NT2/D1 (cell line): ENCODE data around the gene ADAMTS12.
A peak's percentile ranks its signal among the peaks of the same experiment; 100 is the strongest.

Experiments used
- DNase-seq: peaks from one replicate; pipeline ENCODE4 v3.0.0-alpha.2; 2011; ENCODE audit warnings: low read depth, low spot score
- H3K27me3 ChIP-seq: 2 replicates; pipeline ENCODE4 v1.6.0; 2011; ENCODE audit warnings: mild to moderate bottlenecking; ENCODE audit not compliant: insufficient read length, insufficient read depth
- H3K36me3 ChIP-seq: 2 replicates; pipeline ENCODE4 v1.6.1; 2011; ENCODE audit warnings: mild to moderate bottlenecking, low read length, mixed read lengths; ENCODE audit not compliant: insufficient read depth, insufficient read length
- H3K4me1 ChIP-seq: 2 replicates; pipeline ENCODE4 v1.5.1; 2011; ENCODE audit not compliant: insufficient read depth, insufficient read length
- H3K4me3 ChIP-seq: 2 replicates; pipeline ENCODE4 v1.5.1; 2011; ENCODE audit warnings: low read depth; ENCODE audit not compliant: insufficient read length
- H3K9ac ChIP-seq: 2 replicates; pipeline ENCODE4 v1.6.0; 2011; ENCODE audit warnings: low read depth; ENCODE audit not compliant: insufficient read length
- H3K9me3 ChIP-seq: 2 replicates; pipeline ENCODE4 v1.5.1; 2011; ENCODE audit warnings: mild to moderate bottlenecking, low read length; ENCODE audit not compliant: insufficient read depth
- SUZ12 ChIP-seq: IDR thresholded peaks from 2 replicates; pipeline ENCODE4 v1.6.1; 2011; ENCODE audit not compliant: insufficient read length, insufficient read depth; ENCODE audit errors: extremely low read depth
- YY1 ChIP-seq: IDR thresholded peaks from 2 replicates; pipeline ENCODE4 v1.6.1; 2011; ENCODE audit not compliant: insufficient read length, insufficient read depth
- ZNF274 ChIP-seq: IDR thresholded peaks from 2 replicates; pipeline ENCODE4 v1.6.1; 2011; ENCODE audit warnings: mild to moderate bottlenecking, low read depth, low read length

Gene ADAMTS12

GRCh38 chr5:33901156-33901555, 9.4 kb upstream of the ADAMTS12 start:
- no peaks in the 10 kb centered on the region for H3K36me3 ChIP-seq
- no peak for TF ChIP-seq ZNF274
- no peak for TF ChIP-seq YY1
- no peak for TF ChIP-seq SUZ12
- H3K9me3 ChIP-seq = no peaks in the 10 kb centered on the region; the same call in 1 of the 2 replicates
- no peak overlapping the region for H3K4me3 ChIP-seq
- DNase-seq = no peak
- no peaks in the 10 kb centered on the region for H3K4me1 ChIP-seq
- H3K9ac ChIP-seq = no peak overlapping the region
- H3K27me3 ChIP-seq = no peaks in the 10 kb centered on the region

- DNase-seq = no peak
- Histone ChIP-seq H3K9me3 (no peaks in the 10 kb centered on the region), H3K36me3 (no peaks in the 10 kb centered on the region), H3K27me3 (no peaks in the 10 kb centered on the region), H3K9ac (no peak overlapping the region), H3K4me1 (peaks cover 4% of the 10 kb centered on the region), H3K4me3 (no peak overlapping the region)
- no peak for TF ChIP-seq YY1
- TF ChIP-seq ZNF274 = no peak
- TF ChIP-seq SUZ12 = no peak
Observed at GRCh38 chr5:33894566-33894965, 2.8 kb upstream of the ADAMTS12 start.

DNA sequence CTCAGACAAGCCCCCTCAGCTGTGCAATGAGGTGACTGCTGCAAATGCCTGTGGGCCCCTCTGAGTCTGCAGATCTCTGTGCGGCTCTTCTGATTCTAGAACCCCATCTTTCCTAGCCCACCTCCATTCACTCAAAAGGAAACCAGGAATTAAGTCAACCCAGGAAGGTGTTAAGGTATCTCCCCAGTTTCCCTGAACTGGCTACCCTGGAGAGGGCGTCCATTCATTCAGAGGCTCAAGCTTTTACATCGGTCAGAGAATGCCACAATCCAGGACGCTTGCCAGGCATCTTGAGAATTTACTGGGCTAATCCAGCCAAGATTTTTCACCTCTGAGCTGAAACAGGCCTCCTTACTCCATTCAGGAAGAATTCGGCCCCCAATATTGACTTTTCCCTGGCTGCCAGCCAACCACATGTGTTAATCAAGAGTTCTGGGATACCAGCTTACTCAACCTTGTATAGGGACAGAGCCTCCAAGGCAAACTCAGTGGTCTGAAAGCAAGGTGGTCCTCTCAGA, 889 bp upstream of the ADAMTS12 start:
- no peak for TF ChIP-seq SUZ12
- TF ChIP-seq YY1 = no peak
- no peak for TF ChIP-seq ZNF274
- H3K36me3 ChIP-seq = no peaks in the 10 kb centered on the region
- H3K4me3 ChIP-seq = peak overlapping the region; percentile 18
- no peak for DNase-seq
- peak overlapping the region; percentile 64 for H3K9ac ChIP-seq
- H3K9me3 ChIP-seq = no peaks in the 10 kb centered on the region
- H3K4me1 ChIP-seq = peaks cover 4% of the 10 kb centered on the region
- H3K27me3 ChIP-seq = no peaks in the 10 kb centered on the region

- peaks cover 4% of the 10 kb centered on the region for H3K4me1 ChIP-seq
- no peak for TF ChIP-seq SUZ12
- TF ChIP-seq YY1 = no peak
- TF ChIP-seq ZNF274 = no peak
- H3K9me3 ChIP-seq = no peaks in the 10 kb centered on the region
- DNase-seq = no peak
- H3K9ac ChIP-seq = peak overlapping the region; percentile 82
- H3K36me3 ChIP-seq = peaks cover 4% of the 10 kb centered on the region
- peak overlapping the region; percentile 70 for H3K4me3 ChIP-seq
- H3K27me3 ChIP-seq = no peaks in the 10 kb centered on the region
Observed at GRCh38 chr5:33891446-33891787, 373 bp downstream of the ADAMTS12 start.

DNA sequence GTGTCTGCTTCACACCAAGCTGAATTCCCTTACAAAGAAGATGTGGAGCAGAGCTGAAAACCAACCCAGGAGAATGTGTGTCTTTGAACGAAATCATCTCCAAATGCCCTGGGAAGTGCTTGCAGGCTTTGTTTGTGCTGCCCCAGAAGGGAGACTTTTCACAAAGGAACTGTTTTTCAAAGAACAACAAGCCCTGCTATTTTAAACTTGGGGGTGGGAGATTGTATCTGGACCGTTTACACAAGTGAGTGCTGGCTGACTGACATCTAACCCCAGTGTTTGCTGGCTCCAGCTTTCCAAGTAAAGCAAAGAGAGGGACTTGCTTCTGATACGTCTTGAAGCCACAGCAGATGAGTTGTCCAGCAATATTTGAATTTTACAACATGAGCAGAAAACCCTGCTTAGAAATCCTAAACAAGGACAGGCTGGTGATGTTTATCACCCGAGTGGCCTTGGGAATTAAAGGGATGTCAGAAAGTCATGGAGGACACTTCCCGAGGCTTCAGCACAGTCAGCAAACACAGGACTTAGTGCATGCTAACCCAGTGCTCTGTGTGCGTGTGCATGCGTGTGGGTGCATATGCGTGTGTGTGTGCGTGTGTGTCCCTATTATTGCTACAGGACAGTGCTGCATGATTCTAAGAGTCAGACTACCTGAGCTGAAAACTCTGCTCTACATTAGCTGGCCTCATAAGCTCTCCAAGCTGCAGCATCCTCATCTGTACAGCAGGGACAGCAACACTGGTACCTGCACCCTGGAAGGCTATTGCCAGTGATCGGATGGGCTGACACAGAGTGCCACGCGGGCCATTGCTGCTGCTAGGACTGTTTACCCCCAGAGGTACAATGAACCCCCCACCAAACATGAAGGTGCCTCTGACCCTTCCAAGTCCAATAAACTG, 1.4 kb downstream of the ADAMTS12 start:
- no peaks in the 10 kb centered on the region for H3K9me3 ChIP-seq
- peak overlapping the region; percentile 82 for H3K9ac ChIP-seq
- H3K27me3 ChIP-seq = no peaks in the 10 kb centered on the region
- TF ChIP-seq YY1 = no peak
- no peak for TF ChIP-seq SUZ12
- TF ChIP-seq ZNF274 = no peak
- no peak for DNase-seq
- H3K36me3 ChIP-seq = peaks cover 4% of the 10 kb centered on the region
- peaks cover 4% of the 10 kb centered on the region for H3K4me1 ChIP-seq
- H3K4me3 ChIP-seq = peak overlapping the region; percentile 70

GRCh38 chr5:33888587-33888986, 3.2 kb downstream of the ADAMTS12 start:
- no peaks in the 10 kb centered on the region for H3K27me3 ChIP-seq
- TF ChIP-seq SUZ12 (no peak), ZNF274 (no peak), YY1 (no peak)
- H3K9ac ChIP-seq = no peak overlapping the region
- H3K9me3 ChIP-seq = no peaks in the 10 kb centered on the region
- peaks cover 4% of the 10 kb centered on the region for H3K4me1 ChIP-seq
- DNase-seq = no peak
- H3K36me3 ChIP-seq = peaks cover 9% of the 10 kb centered on the region
- no peak overlapping the region for H3K4me3 ChIP-seq

DNA sequence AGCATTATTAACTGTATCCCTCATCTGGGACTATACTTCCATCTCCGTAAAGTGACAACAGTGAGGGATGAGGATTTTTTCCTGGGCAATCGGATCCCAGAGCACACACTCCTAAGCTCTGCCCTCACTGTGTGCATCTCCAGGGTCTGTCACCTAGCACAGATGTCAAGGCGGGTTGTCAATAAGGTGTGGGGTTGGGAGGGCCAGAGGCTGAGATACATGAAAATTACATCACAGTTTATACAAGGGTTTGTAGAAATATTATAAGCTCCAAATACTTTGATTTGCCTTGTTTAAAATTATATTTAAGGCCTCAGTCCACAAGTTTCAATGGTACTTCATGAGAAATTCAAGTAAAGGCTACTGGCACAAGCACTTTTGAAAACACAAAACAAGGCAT, 4.5 kb downstream of the ADAMTS12 start:
- no peak for DNase-seq
- Histone ChIP-seq H3K9me3 (no peaks in the 10 kb centered on the region), H3K9ac (no peak overlapping the region), H3K36me3 (peaks cover 9% of the 10 kb centered on the region), H3K27me3 (no peaks in the 10 kb centered on the region), H3K4me3 (no peak overlapping the region), H3K4me1 (peaks cover 4% of the 10 kb centered on the region)
- TF ChIP-seq ZNF274 = no peak

GRCh38 chr5:33886283-33886682, 5.5 kb downstream of the ADAMTS12 start:
- H3K4me1 ChIP-seq = peaks cover 4% of the 10 kb centered on the region
- TF ChIP-seq YY1 (no peak), ZNF274 (no peak), SUZ12 (no peak)
- H3K9me3 ChIP-seq = no peaks in the 10 kb centered on the region
- no peak overlapping the region for H3K4me3 ChIP-seq
- peaks cover 9% of the 10 kb centered on the region for H3K36me3 ChIP-seq
- H3K9ac ChIP-seq = no peak overlapping the region
- no peak for DNase-seq
- H3K27me3 ChIP-seq = no peaks in the 10 kb centered on the region
